GM12878 (cell line): Measurements from ENCODE around the gene TOPAZ1. TPM values are rescaled to one million over a fixed set of nuclear protein-coding genes. Genes with fewer than 3 reads are reported as not detected.

ENCODE experiments used
- ATAC-seq: fragments of 200-7000 bp; cut with Tn5 transposase; 3 replicates; pipeline ENCODE4 v1.9.1; 2020; ENCODE audit warnings: mild to moderate bottlenecking, moderate library complexity
- BruUV-seq: library from RNA; stranded (reverse); fragments of 400-500 nt; replicated peaks from 2 replicates; lab custom pipeline; 2021; lab: Mats Ljungman, UMichigan
- CTCF ChIA-PET: fragments of 300-600 bp; sonication (Branson Sonifier 250); formaldehyde crosslinking; extraction: SDS; loops from one replicate; lab custom pipeline; 2021; ENCODE audit warnings: inconsistent platforms; lab: Yijun Ruan, JAX
- POLR2A ChIA-PET: fragments of 350-600 bp; formaldehyde crosslinking; extraction: SDS; loops from one replicate; lab custom pipeline; 2021; ENCODE audit warnings: inconsistent platforms; lab: Charles Lee
- RAD21 ChIA-PET: fragments of 300-600 bp; sonication (Branson Sonifier 250); formaldehyde crosslinking; loops from one replicate; lab custom pipeline; 2023; ENCODE audit warnings: antibody characterized with exemption; ENCODE audit not compliant: unreplicated experiment; lab: Charles Lee
- SMC1A ChIA-PET: fragments of 300-600 bp; sonication (Branson Sonifier 250); formaldehyde crosslinking; loops from one replicate; lab custom pipeline; 2023; ENCODE audit not compliant: unreplicated experiment, uncharacterized antibody; lab: Charles Lee
- DNase-seq: peaks from one replicate; pipeline ENCODE4 v3.0.0-alpha.2; 2011; ENCODE audit warnings: low read depth, low spot score
- FAIRE-seq: peaks from 3 replicates; lab custom pipeline; 2011; peaks lifted over from hg19 to GRCh38; lab: Jason Lieb, UNC
- H2AFZ ChIP-seq: 2 replicates; pipeline ENCODE4 v1.6.0; 2011; ENCODE audit warnings: low read depth, low read length, control low read depth; ENCODE audit not compliant: control insufficient read depth
- H3K27ac ChIP-seq: 2 replicates; pipeline ENCODE4 v1.5.1; 2011; ENCODE audit warnings: control low read depth; ENCODE audit not compliant: control insufficient read depth, insufficient read depth
- H3K27me3 ChIP-seq, 2 experiments: replicated peaks in 1 of 2; 2 replicates each; pipeline versions ENCODE4 v1.6.0 to v1.6.1; 2011; ENCODE audit warnings: low read length in 1 of 2; ENCODE audit not compliant: control insufficient read depth in 2 of 2, insufficient read depth in 2 of 2
- H3K36me3 ChIP-seq, 2 experiments: 2 replicates each; pipeline ENCODE4 v1.5.1; 2011; ENCODE audit warnings: low read length in 1 of 2; ENCODE audit not compliant: control insufficient read depth in 2 of 2, insufficient read depth in 2 of 2
- H3K4me1 ChIP-seq: 2 replicates; pipeline ENCODE4 v1.6.1; 2011; ENCODE audit warnings: mild to moderate bottlenecking, low read length, moderate library complexity, mixed read lengths; ENCODE audit not compliant: control insufficient read depth, insufficient read depth
- H3K4me2 ChIP-seq: 2 replicates; pipeline ENCODE4 v1.6.0; 2011; ENCODE audit warnings: control low read depth; ENCODE audit not compliant: control insufficient read depth, insufficient read depth
- H3K4me3 ChIP-seq: fragments of 200-600 bp; sonication (generic); 2 replicates; pipeline ENCODE4 v1.5.1; 2016
- H3K79me2 ChIP-seq: 2 replicates; pipeline ENCODE4 v1.6.0; 2011; ENCODE audit warnings: low read length; ENCODE audit not compliant: control insufficient read depth, insufficient read depth
- H3K9ac ChIP-seq: 2 replicates; pipeline ENCODE4 v1.8.0; 2011; ENCODE audit warnings: low read length, control low read depth, mixed read lengths; ENCODE audit not compliant: control insufficient read depth, insufficient read depth
- H3K9me3 ChIP-seq: replicated peaks from 3 replicates; pipeline ENCODE4 v1.5.1; 2011; ENCODE audit warnings: mild to moderate bottlenecking, low read length; ENCODE audit not compliant: control insufficient read depth, insufficient read depth
- H4K20me1 ChIP-seq: 2 replicates; pipeline ENCODE4 v1.6.0; 2011; ENCODE audit not compliant: control insufficient read depth, insufficient read depth
- CEBPB ChIP-seq, 2 experiments: fragments of 150-350 bp in 1 of 2; IDR thresholded peaks; 2 replicates each; pipeline ENCODE4 v1.6.1; 2012 to 2014; ENCODE audit warnings: low read depth in 2 of 2, low read length in 2 of 2, borderline replicate concordance in 1 of 2, inconsistent platforms in 1 of 2
- CEBPZ ChIP-seq: fragments of 150-350 bp; IDR thresholded peaks from 2 replicates; pipeline ENCODE4 v1.6.1; 2016; ENCODE audit warnings: low read depth, low read length
- FOXK2 ChIP-seq: fragments of 450-650 bp; IDR thresholded peaks from 2 replicates; pipeline ENCODE4 v1.6.1; 2017; ENCODE audit warnings: mild to moderate bottlenecking, moderate library complexity
- HDAC6 ChIP-seq: fragments of 200-600 bp; sonication (generic); IDR thresholded peaks from one replicate; pipeline ENCODE4 v1.8.0; 2017; ENCODE audit warnings: antibody characterized with exemption; ENCODE audit not compliant: unreplicated experiment
- JUNB ChIP-seq: IDR thresholded peaks from 2 replicates; pipeline ENCODE4 v1.6.1; 2016; ENCODE audit warnings: antibody characterized with exemption, mild to moderate bottlenecking
- KDM1A ChIP-seq: fragments of 200-600 bp; sonication (generic); IDR thresholded peaks from 2 replicates; pipeline ENCODE4 v1.6.1; 2016; ENCODE audit warnings: borderline replicate concordance
- MEF2B ChIP-seq: fragments of 450-650 bp; IDR thresholded peaks from 2 replicates; pipeline ENCODE4 v1.6.1; 2018; ENCODE audit warnings: mild to moderate bottlenecking, moderate library complexity; ENCODE audit not compliant: partially characterized antibody, poor library complexity, severe bottlenecking
- MYC ChIP-seq: IDR thresholded peaks from 2 replicates; pipeline ENCODE4 v1.6.1; 2011; ENCODE audit warnings: mild to moderate bottlenecking, low read length, moderate library complexity, inconsistent platforms; ENCODE audit not compliant: insufficient read depth, insufficient replicate concordance, insufficient read length, severe bottlenecking
- POLR2AphosphoS5 ChIP-seq: IDR thresholded peaks from 2 replicates; pipeline ENCODE4 v1.6.1; 2011; ENCODE audit warnings: mild to moderate bottlenecking, low read length, inconsistent platforms
- RBBP5 ChIP-seq: fragments of 200-600 bp; sonication (generic); conservative IDR thresholded peaks from 2 replicates; pipeline ENCODE4 v1.6.1; 2016
- SMAD1 ChIP-seq: fragments of 450-650 bp; IDR thresholded peaks from 2 replicates; pipeline ENCODE4 v1.6.1; 2018; ENCODE audit warnings: mild to moderate bottlenecking, low read depth; ENCODE audit not compliant: partially characterized antibody
- SMARCA5 ChIP-seq: fragments of 450-650 bp; IDR thresholded peaks from 2 replicates; pipeline ENCODE4 v1.6.1; 2017; ENCODE audit warnings: mild to moderate bottlenecking
- SMC3 ChIP-seq: IDR thresholded peaks from 2 replicates; pipeline ENCODE4 v1.6.1; 2011; ENCODE audit warnings: low read length, improper control_type of control experiment, borderline replicate concordance
- ZNF207 ChIP-seq: fragments of 450-650 bp; IDR thresholded peaks from 2 replicates; pipeline ENCODE4 v1.6.1; 2014; ENCODE audit warnings: antibody characterized with exemption, mild to moderate bottlenecking, borderline replicate concordance
- ZNF24 ChIP-seq: fragments of 450-650 bp; IDR thresholded peaks from 2 replicates; pipeline ENCODE4 v1.6.1; 2017; ENCODE audit warnings: antibody characterized with exemption, mild to moderate bottlenecking
- ZNF274 ChIP-seq: IDR thresholded peaks from one replicate; pipeline ENCODE4 v1.8.0; 2011; ENCODE audit not compliant: insufficient read length, insufficient read depth
- ZNF622 ChIP-seq: fragments of 450-650 bp; IDR thresholded peaks from 2 replicates; pipeline ENCODE4 v1.6.1; 2017; ENCODE audit warnings: mild to moderate bottlenecking, inconsistent platforms
- ZSCAN29 ChIP-seq: fragments of 450-650 bp; IDR thresholded peaks from 2 replicates; pipeline ENCODE4 v1.6.1; 2017; ENCODE audit warnings: mild to moderate bottlenecking, moderate library complexity
- WGBS: methylation state at CpG from one replicate; pipeline ENCODE4 v1.1.6; 2016; ENCODE audit warnings: low lambda C conversion rate; ENCODE audit not compliant: insufficient replicate concordance, insufficient coverage; ENCODE audit errors: missing lambda C conversion rate; 5-methylcytosine and 5-hydroxymethylcytosine counted together
- in situ Hi-C: fragments of 300-500 bp; cut with MboI; formaldehyde crosslinking; loops from 9 replicates; pipeline ENCODE4 v1.14.3; 2018; ENCODE audit warnings: mixed read lengths
- intact Hi-C: fragments of 100-400 bp; cut with micrococcal nuclease; formaldehyde crosslinking; loops from one replicate; pipeline ENCODE4 v1.14.2; 2022; ENCODE audit not compliant: unreplicated experiment
- polyA plus RNA-seq, 11 experiments: library from polyadenylated mRNA; depleted of rRNA in 4 of 11; unstranded in 6 of 11; stranded (reverse) in 5 of 11; fragments of >200 nt; fragmentation: Nextera tagmentation in 4 of 11; fragmentation: Illumina TruSeq in 1 of 11; extraction: Ambion mirVana in 4 of 11; extraction: Trizol in 1 of 11; gene quantifications; 1 replicate in 1 of 11; 2 replicates in 10 of 11; pipeline versions ENCODE4 v1.2.1 to v1.2.3, GENCODE V29; 2011 to 2016; ENCODE audit warnings: inconsistent platforms in 2 of 11, missing spikeins in 2 of 11, low read depth in 1 of 11
- total RNA-seq, 4 experiments: library from RNA; depleted of rRNA in 3 of 4; stranded (reverse); fragments of >200 nt in 3 of 4; fragmentation: Illumina TruSeq in 1 of 4; extraction: Trizol in 1 of 4; gene quantifications; 2 replicates each; pipeline versions ENCODE4 v1.2.1 to v1.2.3, GENCODE V29; 2013 to 2021

The TOPAZ1 gene
- total and polyA plus RNA-seq, 10 of the 15 experiments (the other 5 are each of a cell fraction or from before 2014, with no cell fraction given): 0.02 TPM; not detected in 9

GRCh38 chr3:44210967-44211366 lies 30.7 kb upstream of the TOPAZ1 start (continued):
- TF ChIP-seq SMC3: no peak
- no peak for TF ChIP-seq MYC
- TF ChIP-seq SMAD1: no peak
- TF ChIP-seq ZNF24: no peak
- TF ChIP-seq POLR2AphosphoS5: no peak

- H3K36me3 ChIP-seq: no peaks in the 10 kb centered on the region
- WGBS: 1% methylated on average over 3 of the region's 3 CpGs
- RAD21 ChIA-PET: interaction anchor here (0.6 kb wide), 1 partner anchor 32 kb away, joined by 3 read pairs; no protein-coding TSS in a partner anchor
- DNase-seq: no peak
- ATAC-seq: no peak
- no peak overlapping the region for H3K9ac ChIP-seq
- H3K9me3 ChIP-seq: no peaks in the 10 kb centered on the region
- H2AFZ ChIP-seq: no peak overlapping the region
- H4K20me1 ChIP-seq: no peaks in the 10 kb centered on the region
- intact Hi-C loops: no loop called here
- H3K4me2 ChIP-seq: no peak overlapping the region
- in situ Hi-C loops: no loop called here
- peaks cover 0 to 5% of the 10 kb centered on the region in 2 experiments; a peak in 1 of 4 replicates for H3K27me3 ChIP-seq
- H3K4me3 ChIP-seq: no peak overlapping the region
- POLR2A ChIA-PET: interaction anchor here (0.7 kb wide), 1 partner anchor 10 kb away, joined by 4 read pairs; no protein-coding TSS in a partner anchor
- no peak for FAIRE-seq
- CTCF ChIA-PET: interaction anchor here (3.6 kb wide), 1 partner anchor 13 kb away, joined by 15 read pairs; no protein-coding TSS in a partner anchor
- SMC1A ChIA-PET: no interaction called here
- no peaks in the 10 kb centered on the region for H3K4me1 ChIP-seq
- no peaks in the 10 kb centered on the region for H3K79me2 ChIP-seq
- no peak overlapping the region for H3K27ac ChIP-seq
- no TSS peak for BruUV-seq
- TF ChIP-seq SMARCA5: no peak
- TF ChIP-seq ZNF622: no peak
- TF ChIP-seq CEBPZ: no peak
- no peak for TF ChIP-seq ZNF207
- no peak for TF ChIP-seq CEBPB (IDR thresholded peaks at IDR 0.05; ENCODE audit: borderline replicate concordance in 1 of 2, low read depth in 2 of 2, low read length in 2 of 2)
- no peak for TF ChIP-seq KDM1A
- TF ChIP-seq HDAC6: no peak
- no peak for TF ChIP-seq ZNF274
- TF ChIP-seq MEF2B: no peak
- no peak for TF ChIP-seq ZSCAN29
- TF ChIP-seq RBBP5: no peak
- TF ChIP-seq JUNB: no peak
- TF ChIP-seq FOXK2: no peak
Observed at GRCh38 chr3:44222337-44222736, 19.3 kb upstream of the TOPAZ1 start.
